GM21360 (cell line): ENCODE results near the gene OSBP2.

Experiments used
- ATAC-seq: cut with Tn5 transposase; IDR thresholded peaks from one replicate; pipeline ENCODE4 v1.9.1; 2021; ENCODE audit warnings: mild to moderate bottlenecking, moderate library complexity; ENCODE audit not compliant: unreplicated experiment

OSBP2 gene

GRCh38 chr22:30892731-30893221 lies 198.1 kb downstream of the OSBP2 start:
- ATAC-seq, result no peak

- ATAC-seq, result no peak
These were observed 199.0 kb downstream of the OSBP2 start for GRCh38 chr22:30893434-30894370.

- no peak for ATAC-seq
These were observed 199.7 kb downstream of the OSBP2 start for GRCh38 chr22:30894371-30894740.

- ATAC-seq, result no peak
These were observed 208.1 kb downstream of the OSBP2 start for GRCh38 chr22:30902496-30903357.

GRCh38 chr22:30903876-30904460 lies 209.3 kb downstream of the OSBP2 start:
- ATAC-seq, result no peak

- ATAC-seq, result no peak
These were observed 211.1 kb downstream of the OSBP2 start for GRCh38 chr22:30905696-30906341.

- ATAC-seq, result no peak
These were observed 211.7 kb downstream of the OSBP2 start for GRCh38 chr22:30906411-30906810.

- no peak for ATAC-seq
These were observed 212.3 kb downstream of the OSBP2 start for GRCh38 chr22:30906946-30907345.

GRCh38 chr22:30908051-30908461 lies 213.4 kb downstream of the OSBP2 start:
- no peak for ATAC-seq

- ATAC-seq, result no peak
These were observed 214.6 kb downstream of the OSBP2 start for GRCh38 chr22:30909306-30909705.

GRCh38 chr22:30910358-30910757 lies 215.7 kb downstream of the OSBP2 start:
- no peak for ATAC-seq

- no peak for ATAC-seq
These were observed 224.1 kb downstream of the OSBP2 start for GRCh38 chr22:30918761-30919160.

- no peak for ATAC-seq
These were observed 225.3 kb downstream of the OSBP2 start for GRCh38 chr22:30919973-30920372.

GRCh38 chr22:30920407-30920806 lies 225.7 kb downstream of the OSBP2 start:
- no peak for ATAC-seq

GRCh38 chr22:30921108-30921507 lies 226.4 kb downstream of the OSBP2 start:
- no peak for ATAC-seq

- ATAC-seq, result no peak
These were observed 227.5 kb downstream of the OSBP2 start for GRCh38 chr22:30922151-30922611.

- ATAC-seq, result no peak
These were observed 228.7 kb downstream of the OSBP2 start for GRCh38 chr22:30923168-30923900.

- no peak for ATAC-seq
These were observed 231.0 kb downstream of the OSBP2 start for GRCh38 chr22:30925667-30926066.

- no peak for ATAC-seq
These were observed 232.0 kb downstream of the OSBP2 start for GRCh38 chr22:30926706-30927105.

GRCh38 chr22:30927806-30928205 lies 233.1 kb downstream of the OSBP2 start:
- ATAC-seq, result no peak
